Stomach (tissue), 4 donors: ENCODE results near the gene SMYD3.

Experiments used
- EP300 ChIP-seq: sonication (generic); formaldehyde crosslinking; IDR thresholded peaks from one replicate; pipeline ENCODE4 v1.6.1; 2017; ENCODE audit warnings: antibody characterized with exemption
- POLR2AphosphoS5 ChIP-seq, 3 donors: sonication (generic); formaldehyde crosslinking; IDR thresholded peaks; one replicate each; pipeline ENCODE4 v1.6.1; 2016; ENCODE audit warnings: antibody characterized with exemption in 3 of 3
- TF ChIP-seq, protein P1 (sequence below), 7 experiments: fragments of 450-650 bp in 4 of 7; fragments of 200-600 bp in 3 of 7; sonication (generic) in 3 of 7; IDR thresholded peaks; one replicate each; pipeline ENCODE4 v1.5.1; 2016 to 2019; ENCODE audit warnings: antibody characterized with exemption in 7 of 7, control low read depth in 2 of 7, mild to moderate bottlenecking in 1 of 7

DNA sequence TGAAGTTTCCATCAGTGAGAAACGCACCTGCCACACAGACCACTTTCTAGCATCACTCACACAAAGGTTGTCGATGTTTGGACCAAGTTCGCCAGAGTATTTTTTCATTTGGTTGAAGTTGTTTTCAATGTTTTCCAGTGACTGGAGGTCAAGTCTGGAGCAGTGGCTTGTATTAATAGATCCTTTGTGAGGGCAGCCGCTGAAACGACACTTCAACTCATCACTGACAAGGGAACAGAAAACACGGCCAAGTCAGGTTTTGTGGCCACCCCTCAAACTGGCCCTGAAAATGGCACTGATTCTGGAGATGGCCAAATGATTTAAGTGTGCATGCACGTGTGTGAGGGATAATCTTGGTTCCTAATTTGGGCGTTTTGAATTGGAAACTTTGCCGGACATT, 675.6 kb downstream of the SMYD3 start:
- TF ChIP-seq, protein P1, sequence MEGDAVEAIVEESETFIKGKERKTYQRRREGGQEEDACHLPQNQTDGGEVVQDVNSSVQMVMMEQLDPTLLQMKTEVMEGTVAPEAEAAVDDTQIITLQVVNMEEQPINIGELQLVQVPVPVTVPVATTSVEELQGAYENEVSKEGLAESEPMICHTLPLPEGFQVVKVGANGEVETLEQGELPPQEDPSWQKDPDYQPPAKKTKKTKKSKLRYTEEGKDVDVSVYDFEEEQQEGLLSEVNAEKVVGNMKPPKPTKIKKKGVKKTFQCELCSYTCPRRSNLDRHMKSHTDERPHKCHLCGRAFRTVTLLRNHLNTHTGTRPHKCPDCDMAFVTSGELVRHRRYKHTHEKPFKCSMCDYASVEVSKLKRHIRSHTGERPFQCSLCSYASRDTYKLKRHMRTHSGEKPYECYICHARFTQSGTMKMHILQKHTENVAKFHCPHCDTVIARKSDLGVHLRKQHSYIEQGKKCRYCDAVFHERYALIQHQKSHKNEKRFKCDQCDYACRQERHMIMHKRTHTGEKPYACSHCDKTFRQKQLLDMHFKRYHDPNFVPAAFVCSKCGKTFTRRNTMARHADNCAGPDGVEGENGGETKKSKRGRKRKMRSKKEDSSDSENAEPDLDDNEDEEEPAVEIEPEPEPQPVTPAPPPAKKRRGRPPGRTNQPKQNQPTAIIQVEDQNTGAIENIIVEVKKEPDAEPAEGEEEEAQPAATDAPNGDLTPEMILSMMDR (IDR thresholded peaks at IDR 0.05): no peak
- TF ChIP-seq POLR2AphosphoS5 (IDR thresholded peaks at IDR 0.05): no peak
- TF ChIP-seq EP300: no peak
